Measurements from ENCODE around the gene TGFBR3L. TPM values are rescaled to one million over a fixed set of nuclear protein-coding genes. Genes with fewer than 3 reads are reported as not detected.

The TGFBR3L gene
- 4.6 TPM in 2 replicates for total RNA-seq

GRCh38 chr19:7914598-7915045 is at the start of gene TGFBR3L:
Gene TGFBR3L, plus strand, starts transcription at chr19:7914830.
- intact Hi-C loops (cut with micrococcal nuclease) = no loop called here

GRCh38 chr19:7865262-7865911 is 49.2 kb upstream of the TGFBR3L start:
- intact Hi-C loops (cut with micrococcal nuclease) = no loop called here

GRCh38 chr19:7866399-7867091 is 48.1 kb upstream of the TGFBR3L start:
- intact Hi-C loops (cut with micrococcal nuclease) = no loop called here

- intact Hi-C loops (cut with micrococcal nuclease) = no loop called here
Measured at GRCh38 chr19:7867092-7867844, 47.4 kb upstream of the TGFBR3L start.

- intact Hi-C loops (cut with micrococcal nuclease) = loop anchor here (2.0 kb wide), 2 partner anchors 187 to 669 kb away; partner anchors contain the start of gene TRAPPC5
Measured at GRCh38 chr19:7868326-7868670, 46.3 kb upstream of the TGFBR3L start.

- intact Hi-C loops (cut with micrococcal nuclease) = loop anchor here (1.0 to 2.0 kb wide), 8 partner anchors 16 to 670 kb away; partner anchors contain the start of genes MAP2K7, RAB11B, SNAPC2 and TRAPPC5
Measured at GRCh38 chr19:7868671-7869452, 45.8 kb upstream of the TGFBR3L start.

GRCh38 chr19:7869453-7869909 is 45.1 kb upstream of the TGFBR3L start:
- intact Hi-C loops (cut with micrococcal nuclease) = loop anchor here (1.0 to 2.0 kb wide), 8 partner anchors 16 to 671 kb away; partner anchors contain the start of genes MAP2K7, RAB11B, SNAPC2 and TRAPPC5

- intact Hi-C loops (cut with micrococcal nuclease) = loop anchor here (1.0 to 2.0 kb wide), 8 partner anchors 17 to 671 kb away; partner anchors contain the start of genes MAP2K7, RAB11B, SNAPC2 and TRAPPC5
Measured at GRCh38 chr19:7869910-7870511, 44.6 kb upstream of the TGFBR3L start.

- intact Hi-C loops (cut with micrococcal nuclease) = loop anchor here (1.0 kb wide), 1 partner anchor 9 kb away; no protein-coding TSS in a partner anchor
Measured at GRCh38 chr19:7870571-7871436, 43.8 kb upstream of the TGFBR3L start.

- intact Hi-C loops (cut with micrococcal nuclease) = loop anchor here (1.0 kb wide), 1 partner anchor 9 kb away; no protein-coding TSS in a partner anchor
Measured at GRCh38 chr19:7871437-7872305, 43.0 kb upstream of the TGFBR3L start.

- intact Hi-C loops (cut with micrococcal nuclease) = no loop called here
Measured at GRCh38 chr19:7872306-7873204, 42.1 kb upstream of the TGFBR3L start.

GRCh38 chr19:7873304-7874075 is 41.1 kb upstream of the TGFBR3L start:
- intact Hi-C loops (cut with micrococcal nuclease) = no loop called here

- intact Hi-C loops (cut with micrococcal nuclease) = no loop called here
Measured at GRCh38 chr19:7874076-7874896, 40.3 kb upstream of the TGFBR3L start, which contains the start of gene PRR36. Gene PRR36, minus strand, starts transcription at chr19:7874390. Its CDS starts 701 bp downstream, at chr19:7873689.

- intact Hi-C loops (cut with micrococcal nuclease) = no loop called here
Measured at GRCh38 chr19:7874897-7875273, 39.7 kb upstream of the TGFBR3L start.

- intact Hi-C loops (cut with micrococcal nuclease) = no loop called here
Measured at GRCh38 chr19:7877249-7877836, 37.3 kb upstream of the TGFBR3L start.

All from T-helper 1 cell treated with Interleukin-12 subunit alpha and Interleukin-12 subunit beta and Interleukin-4 antibody, amounts not matched to agents 30 ng/mL and 1 ng/mL, for 36 hours (primary cell).